Activated naive CD8-positive, alpha-beta T cell treated with anti-CD3 and anti-CD28 coated beads, Interleukin-2, amount 50 U/mL, for 24 hours (primary cell): ENCODE results near the gene CYB5R2.

ENCODE experiments used
- ATAC-seq: fragments of 150-1000 bp; cut with Tn5 transposase; one replicate; pipeline ENCODE4 v1.10.0; 2021
- DNase-seq: peaks from one replicate; pipeline ENCODE4 v3.0.0; 2021
- H3K27ac Mint-ChIP-seq: one replicate; pipeline ENCODE4 v1.8.0; 2021; ENCODE audit warnings: mild to moderate bottlenecking, mixed read lengths
- H3K27me3 Mint-ChIP-seq: one replicate; pipeline ENCODE4 v1.8.0; 2021; ENCODE audit warnings: mixed read lengths
- H3K36me3 Mint-ChIP-seq: one replicate; pipeline ENCODE4 v1.8.0; 2021; ENCODE audit warnings: low read depth, mixed read lengths
- H3K4me1 Mint-ChIP-seq: one replicate; pipeline ENCODE4 v1.8.0; 2021; ENCODE audit warnings: mixed read lengths
- H3K4me3 Mint-ChIP-seq: one replicate; pipeline ENCODE4 v1.8.0; 2021; ENCODE audit warnings: mild to moderate bottlenecking, moderate library complexity, mixed read lengths
- H3K9me3 Mint-ChIP-seq: one replicate; pipeline ENCODE4 v1.8.0; 2021; ENCODE audit warnings: mixed read lengths

Gene CYB5R2

DNA sequence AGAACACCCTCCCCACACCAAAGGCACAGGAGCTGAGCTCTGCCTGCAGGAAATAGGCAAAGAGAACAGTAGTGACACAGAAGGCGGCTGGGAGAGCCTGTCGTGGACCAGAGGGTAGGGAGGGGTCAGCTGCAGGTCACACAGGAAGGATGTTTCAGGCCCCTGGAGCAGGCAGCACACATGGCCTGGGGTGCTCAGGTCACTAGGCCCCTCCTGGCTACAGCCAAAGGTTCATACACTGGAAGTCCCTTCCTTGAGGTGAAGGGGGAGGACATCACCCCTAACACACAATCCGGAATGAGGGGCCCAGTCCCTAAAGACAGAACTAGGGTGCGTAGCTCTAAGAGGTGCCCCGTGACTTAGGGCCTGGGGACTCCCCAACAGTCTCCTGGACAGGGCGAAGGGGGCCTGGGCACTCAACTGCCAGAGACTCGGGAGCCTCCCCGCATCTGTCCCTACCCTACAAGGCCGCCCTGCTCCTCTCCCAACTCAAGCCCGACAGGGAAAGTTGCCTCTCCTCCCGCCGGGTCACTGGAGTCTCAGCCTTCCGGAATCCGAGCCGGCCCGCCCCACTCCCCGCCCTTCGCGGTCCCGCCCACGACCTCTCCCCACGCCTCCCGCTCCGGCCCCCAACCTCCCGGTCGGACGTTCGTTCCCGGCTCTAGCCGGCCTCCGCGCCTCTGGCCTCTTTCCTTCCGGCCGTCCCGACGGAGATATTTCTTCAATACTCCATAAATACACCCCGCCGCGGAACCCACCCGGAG, at the start of gene CYB5R2:
TSS of gene CYB5R2 (minus strand) at position 541 of the 764 bp plus-strand sequence. CDS start 675 bp downstream, outside the sequence.
- no peak within 1 kb of the TSS for H3K27ac Mint-ChIP-seq
- no peaks in the 10 kb centered on the region for H3K36me3 Mint-ChIP-seq

DNA sequence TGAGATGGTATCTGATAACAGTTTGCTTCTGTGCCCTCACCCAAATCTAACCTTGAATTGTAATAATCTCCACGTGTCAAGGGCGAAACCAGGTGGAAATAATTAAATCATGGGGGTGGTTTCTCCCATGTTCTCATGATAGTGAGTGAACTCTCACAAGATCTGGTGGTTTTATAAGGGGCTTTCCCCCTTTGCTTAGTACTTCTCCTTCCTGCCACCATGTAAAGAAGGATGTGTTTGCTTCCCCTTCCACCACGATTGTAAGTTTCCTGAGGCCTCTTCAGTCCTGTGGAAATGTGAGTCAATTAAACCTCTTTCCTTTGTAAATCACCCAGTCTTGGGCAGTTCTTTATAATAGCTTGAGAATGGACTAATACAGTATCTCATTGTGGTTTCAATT, 41.5 kb upstream of the CYB5R2 start:
- ATAC-seq = no peak
- no peak for DNase-seq
- Mint-ChIP-seq H3K4me3 (no peak overlapping the region), H3K27me3 (peaks cover 25% of the 10 kb centered on the region), H3K4me1 (peaks cover 5% of the 10 kb centered on the region), H3K27ac (no peak overlapping the region), H3K9me3 (peaks cover 6% of the 10 kb centered on the region), H3K36me3 (no peaks in the 10 kb centered on the region)

More for the DNA sequence above, at the start of gene CYB5R2:
- Mint-ChIP-seq H3K9me3 (peaks cover 5% of the 10 kb centered on the region), H3K4me3 (peak within 1 kb of the TSS; percentile 64), H3K27me3 (peaks cover 56% of the 10 kb centered on the region), H3K4me1 (peaks cover 31% of the 10 kb centered on the region)
- no peak for ATAC-seq
- DNase-seq = peak; percentile 15

DNA sequence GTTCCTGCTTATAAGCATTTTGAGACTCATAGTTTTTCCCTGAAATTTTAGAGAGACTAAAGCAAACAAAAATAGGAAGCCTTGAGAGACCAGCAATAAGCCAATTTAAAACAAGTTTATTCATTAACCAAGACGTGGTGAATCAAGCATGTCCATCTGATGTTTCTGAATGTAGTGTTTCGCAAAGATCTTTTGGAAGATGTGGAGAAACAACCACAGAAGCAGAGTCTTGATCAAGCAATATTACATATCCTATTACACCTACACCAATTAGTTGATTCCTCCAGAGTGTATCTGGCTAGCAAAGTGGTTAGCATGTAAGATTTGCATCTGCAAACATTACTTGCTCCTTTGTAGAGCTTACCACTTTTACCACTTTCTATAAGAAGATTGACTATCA, 33.1 kb upstream of the CYB5R2 start, which contains the start of gene OVCH2:
TSS of gene OVCH2 (minus strand) at position 101 of the 400 bp plus-strand sequence. CDS start at position 18, 83 bp downstream.
- ATAC-seq (no peak), DNase-seq (no peak)
- no peaks in the 10 kb centered on the region for H3K4me1 Mint-ChIP-seq
- no peak within 1 kb of the TSS for H3K4me3 Mint-ChIP-seq
- H3K36me3 Mint-ChIP-seq = no peaks in the 10 kb centered on the region
- no peaks in the 10 kb centered on the region for H3K9me3 Mint-ChIP-seq
- H3K27ac Mint-ChIP-seq = no peak within 1 kb of the TSS
- peaks cover 36% of the 10 kb centered on the region for H3K27me3 Mint-ChIP-seq

DNA sequence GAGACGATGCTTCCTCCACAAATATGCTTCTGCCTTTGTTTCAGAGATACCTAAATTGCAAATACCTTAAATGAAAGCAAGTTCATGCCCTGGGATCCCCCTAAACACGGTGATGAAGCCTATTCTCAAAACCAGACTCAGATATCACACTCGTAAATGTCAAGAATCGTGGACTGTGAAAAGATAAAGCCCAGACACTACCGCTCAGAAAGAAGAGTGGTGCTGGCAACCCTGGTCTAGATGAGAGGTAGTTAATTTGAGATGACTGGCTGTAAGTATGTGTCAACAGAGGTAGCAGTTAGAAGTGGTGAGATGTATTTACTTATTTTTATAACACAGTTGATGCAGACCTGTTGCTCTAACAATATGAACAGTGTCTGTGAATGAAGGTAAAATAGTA, 30.4 kb upstream of the CYB5R2 start:
- H3K4me3 Mint-ChIP-seq = no peak overlapping the region
- H3K27ac Mint-ChIP-seq = no peak overlapping the region
- no peaks in the 10 kb centered on the region for H3K4me1 Mint-ChIP-seq
- no peaks in the 10 kb centered on the region for H3K36me3 Mint-ChIP-seq
- H3K9me3 Mint-ChIP-seq = no peaks in the 10 kb centered on the region
- ATAC-seq (no peak), DNase-seq (no peak)
- peaks cover 30% of the 10 kb centered on the region for H3K27me3 Mint-ChIP-seq

DNA sequence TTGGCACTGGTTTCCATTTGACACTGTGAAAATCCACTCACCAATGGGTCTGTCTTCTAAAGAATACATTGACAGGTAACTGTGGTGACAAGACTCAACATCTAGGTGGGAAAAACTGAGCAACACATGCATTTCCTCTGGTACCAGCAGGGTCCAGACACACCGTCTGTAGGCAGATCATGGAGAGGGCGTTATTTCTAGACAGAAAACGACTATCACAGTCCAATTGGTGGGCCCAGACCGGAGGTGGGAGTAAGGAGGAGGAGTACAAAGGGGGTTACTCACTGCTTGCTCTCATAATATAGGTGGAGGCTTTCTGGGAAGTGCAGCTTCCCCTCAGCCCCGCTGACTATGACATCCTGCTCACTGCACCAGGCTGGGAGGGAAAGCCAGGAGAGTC, 23.1 kb upstream of the CYB5R2 start:
- no peaks in the 10 kb centered on the region for H3K9me3 Mint-ChIP-seq
- peaks cover 30% of the 10 kb centered on the region for H3K27me3 Mint-ChIP-seq

DNA sequence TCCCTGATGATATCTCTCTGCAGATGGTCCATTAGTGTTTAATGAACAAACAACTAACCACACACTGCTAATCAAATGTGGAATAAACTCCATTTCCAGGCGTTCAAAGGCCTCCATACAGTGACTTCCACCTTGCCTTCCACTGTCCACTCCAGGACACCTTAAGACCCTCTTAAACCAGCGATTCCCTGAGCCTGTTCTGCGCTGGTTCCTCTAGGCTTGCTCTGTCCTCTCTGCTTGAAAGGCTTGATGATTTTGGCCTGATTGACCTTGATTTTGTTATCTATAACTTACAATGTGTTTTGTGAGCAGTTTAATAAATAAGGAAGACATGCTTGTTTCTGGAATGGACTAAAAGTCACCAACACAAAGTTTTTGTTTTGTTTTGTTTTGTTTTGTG, 20.9 kb upstream of the CYB5R2 start:
- DNase-seq (no peak), ATAC-seq (no peak)
- Mint-ChIP-seq H3K4me3 (no peak overlapping the region), H3K27me3 (peaks cover 39% of the 10 kb centered on the region), H3K9me3 (no peaks in the 10 kb centered on the region), H3K36me3 (no peaks in the 10 kb centered on the region), H3K4me1 (peaks cover 50% of the 10 kb centered on the region), H3K27ac (no peak overlapping the region)

More for the DNA sequence above, 23.1 kb upstream of the CYB5R2 start:
- no peak for DNase-seq
- peak; percentile 88 for ATAC-seq
- Mint-ChIP-seq H3K4me3 (no peak overlapping the region), H3K27ac (no peak overlapping the region), H3K36me3 (no peaks in the 10 kb centered on the region), H3K4me1 (peaks cover 31% of the 10 kb centered on the region)

DNA sequence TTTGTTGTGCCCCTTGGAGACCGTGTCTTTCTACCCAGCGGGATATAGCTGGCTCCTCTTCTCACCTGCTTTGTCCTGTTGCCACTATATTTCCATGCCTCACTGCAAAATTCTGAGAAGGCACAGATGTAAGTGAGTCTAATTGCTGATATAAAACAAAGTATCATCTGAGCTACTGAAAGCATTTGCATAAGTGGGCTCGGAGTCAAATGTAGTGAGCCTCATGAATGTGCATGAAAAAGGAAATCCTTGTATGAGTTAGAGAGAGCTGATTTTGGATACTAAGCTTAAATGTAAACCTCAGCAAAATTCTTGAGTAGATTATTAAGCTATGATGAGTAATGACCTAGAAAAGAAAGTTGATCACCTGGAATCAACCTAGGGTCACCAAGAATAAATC, 19.1 kb upstream of the CYB5R2 start:
- no peaks in the 10 kb centered on the region for H3K9me3 Mint-ChIP-seq
- H3K27ac Mint-ChIP-seq = no peak overlapping the region
- H3K27me3 Mint-ChIP-seq = peaks cover 41% of the 10 kb centered on the region
- H3K36me3 Mint-ChIP-seq = no peaks in the 10 kb centered on the region
- DNase-seq = no peak
- no peak for ATAC-seq
- H3K4me3 Mint-ChIP-seq = no peak overlapping the region
- H3K4me1 Mint-ChIP-seq = peaks cover 57% of the 10 kb centered on the region

DNA sequence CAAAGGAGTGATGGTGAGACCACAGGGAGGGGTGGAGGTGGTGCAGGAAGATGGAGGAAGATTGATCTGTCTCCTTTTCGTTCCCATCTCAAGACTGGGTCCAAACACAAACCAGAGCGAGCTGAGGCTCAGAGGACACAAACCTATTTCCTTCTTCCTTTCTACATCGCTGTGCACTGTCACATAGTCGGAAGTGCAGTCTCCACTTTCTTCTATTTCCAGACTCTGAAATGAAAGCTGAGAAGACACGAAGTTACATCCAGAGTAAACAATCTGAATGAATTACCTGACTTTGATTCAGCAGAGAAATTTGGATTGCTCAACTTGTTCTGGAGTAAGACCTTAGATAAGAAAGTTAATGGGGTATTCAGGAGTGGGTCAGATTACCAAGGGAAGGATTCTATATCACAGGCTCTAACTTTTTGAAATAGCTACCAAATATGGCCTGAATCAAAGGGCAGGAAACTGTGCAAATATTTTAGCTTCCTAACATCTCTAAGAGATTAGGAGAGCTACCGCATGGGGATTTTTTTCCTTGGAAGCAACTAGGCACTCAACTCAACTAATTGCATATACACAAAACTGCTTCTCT, 18.6 kb upstream of the CYB5R2 start:
- DNase-seq (no peak), ATAC-seq (no peak)
- peaks cover 41% of the 10 kb centered on the region for H3K27me3 Mint-ChIP-seq
- no peaks in the 10 kb centered on the region for H3K9me3 Mint-ChIP-seq
- peak overlapping the region; percentile 36 for H3K27ac Mint-ChIP-seq
- no peak overlapping the region for H3K4me3 Mint-ChIP-seq
- no peaks in the 10 kb centered on the region for H3K36me3 Mint-ChIP-seq
- peaks cover 57% of the 10 kb centered on the region for H3K4me1 Mint-ChIP-seq

DNA sequence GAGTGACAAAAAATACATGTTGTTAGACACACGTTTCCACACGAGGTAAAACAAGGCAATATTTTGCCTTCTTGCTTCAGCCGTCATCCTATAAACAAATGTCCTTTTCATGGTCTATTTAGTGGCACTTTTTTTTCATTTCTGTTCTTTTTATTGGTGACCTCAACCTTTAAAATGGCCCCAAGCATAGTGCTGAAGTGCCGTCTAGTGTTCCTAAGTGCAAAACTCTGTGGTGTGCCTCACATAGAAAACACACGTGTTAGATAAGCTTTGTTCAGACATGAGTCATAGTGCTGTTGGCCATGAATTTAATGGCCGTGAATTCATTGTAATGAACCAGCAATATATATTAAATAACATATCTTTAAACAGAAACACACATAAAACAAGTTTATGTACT, 17.3 kb upstream of the CYB5R2 start:
- no peaks in the 10 kb centered on the region for H3K9me3 Mint-ChIP-seq
- H3K36me3 Mint-ChIP-seq = no peaks in the 10 kb centered on the region
- ATAC-seq (peak; percentile 52), DNase-seq (no peak)
- peaks cover 45% of the 10 kb centered on the region for H3K27me3 Mint-ChIP-seq
- peaks cover 48% of the 10 kb centered on the region for H3K4me1 Mint-ChIP-seq
- no peak overlapping the region for H3K4me3 Mint-ChIP-seq
- no peak overlapping the region for H3K27ac Mint-ChIP-seq

DNA sequence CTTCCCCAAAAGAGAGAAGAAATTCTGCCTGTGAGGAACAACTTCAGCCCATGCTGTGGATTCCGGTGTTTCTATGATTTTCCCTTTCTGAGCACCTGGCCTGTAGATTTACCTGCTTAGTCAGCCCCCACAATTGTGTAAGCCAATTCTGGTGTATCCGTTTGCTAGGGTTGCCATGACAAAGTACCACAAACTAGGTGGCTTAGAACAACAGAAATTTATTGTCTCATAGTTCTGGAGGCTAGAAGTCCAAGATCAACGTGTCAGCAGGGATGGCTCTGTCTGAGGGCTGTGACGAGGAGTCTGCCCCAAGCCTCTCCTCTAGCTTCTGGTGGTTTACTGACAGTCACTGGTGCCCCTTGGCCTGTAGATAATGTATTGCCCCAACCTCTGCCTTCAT, 15.9 kb upstream of the CYB5R2 start:
- Mint-ChIP-seq H3K36me3 (no peaks in the 10 kb centered on the region), H3K27me3 (peaks cover 47% of the 10 kb centered on the region), H3K27ac (no peak overlapping the region), H3K9me3 (no peaks in the 10 kb centered on the region), H3K4me3 (no peak overlapping the region), H3K4me1 (peaks cover 47% of the 10 kb centered on the region)
- no peak for DNase-seq
- ATAC-seq = no peak

DNA sequence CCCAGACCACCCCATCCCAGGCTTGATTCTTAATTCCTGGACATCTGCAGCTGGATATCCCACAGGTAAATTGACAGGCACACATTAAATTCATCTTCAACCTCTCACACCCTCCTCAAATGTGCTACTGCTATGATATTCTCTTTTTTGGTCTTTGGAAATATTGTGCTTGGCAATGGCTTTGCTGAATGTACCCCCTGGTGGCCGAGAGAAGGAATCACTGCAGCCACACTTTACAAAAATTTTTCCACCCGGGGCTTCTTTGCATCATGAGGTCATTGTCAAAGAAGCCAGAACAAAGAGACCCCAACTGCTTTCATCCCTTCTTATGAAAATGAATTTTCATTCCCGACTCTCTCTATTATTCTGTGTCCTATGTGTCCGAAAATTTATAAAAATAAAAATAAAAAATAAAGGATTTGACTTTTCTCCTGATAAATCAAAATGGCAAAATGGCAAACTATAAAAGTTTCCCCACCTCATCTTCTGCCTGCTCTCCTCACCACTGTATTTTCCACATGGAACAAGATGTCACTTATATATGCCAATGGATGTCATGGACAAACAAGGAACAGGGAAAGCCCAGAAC, 15.0 kb upstream of the CYB5R2 start:
- no peaks in the 10 kb centered on the region for H3K36me3 Mint-ChIP-seq
- peaks cover 38% of the 10 kb centered on the region for H3K27me3 Mint-ChIP-seq
- ATAC-seq (no peak), DNase-seq (no peak)
- no peak overlapping the region for H3K27ac Mint-ChIP-seq
- no peak overlapping the region for H3K4me3 Mint-ChIP-seq
- no peaks in the 10 kb centered on the region for H3K9me3 Mint-ChIP-seq
- H3K4me1 Mint-ChIP-seq = peaks cover 39% of the 10 kb centered on the region

DNA sequence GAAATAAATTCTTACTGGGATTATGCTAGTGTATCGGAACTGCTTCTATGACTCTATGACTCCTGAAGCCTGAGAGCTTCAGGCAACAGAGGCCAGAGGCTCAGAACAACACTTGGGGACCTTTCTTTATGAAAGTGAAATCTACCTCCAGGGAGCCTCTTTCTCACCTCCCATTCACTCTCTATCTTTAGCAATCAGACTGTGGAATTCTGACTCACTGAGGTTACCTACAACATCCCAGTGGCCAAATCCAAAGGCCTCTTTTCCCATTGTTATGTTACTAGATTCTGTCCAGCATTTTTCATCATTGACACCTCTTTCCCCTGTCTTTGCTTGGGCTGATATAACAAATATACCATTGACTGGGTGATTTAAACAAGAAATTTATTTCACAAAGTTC, 14.1 kb upstream of the CYB5R2 start:
- no peaks in the 10 kb centered on the region for H3K9me3 Mint-ChIP-seq

DNA sequence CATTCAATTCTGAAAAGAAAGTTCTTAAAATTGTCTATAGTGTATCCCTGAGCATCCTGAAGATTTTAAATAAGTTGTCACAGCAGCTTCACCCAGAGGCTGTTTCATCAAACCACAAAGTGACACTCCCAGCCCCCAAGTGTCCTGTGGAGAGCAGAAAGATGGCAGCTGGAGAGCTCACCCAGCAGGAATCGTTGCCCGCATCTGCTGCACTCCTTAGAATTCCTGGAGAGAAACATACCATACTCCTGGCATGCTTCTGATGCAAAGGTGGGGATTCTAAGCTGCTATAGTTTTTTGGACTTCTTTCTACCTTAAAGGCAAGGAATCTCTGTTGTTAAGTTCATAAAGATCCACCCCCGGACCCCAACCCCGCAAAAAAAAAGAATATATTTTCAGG, 13.5 kb upstream of the CYB5R2 start:
- Mint-ChIP-seq H3K4me1 (peaks cover 30% of the 10 kb centered on the region), H3K36me3 (no peaks in the 10 kb centered on the region), H3K4me3 (no peak overlapping the region), H3K27me3 (peaks cover 26% of the 10 kb centered on the region), H3K27ac (no peak overlapping the region), H3K9me3 (no peaks in the 10 kb centered on the region)
- DNase-seq (no peak), ATAC-seq (no peak)

More for the DNA sequence above, 14.1 kb upstream of the CYB5R2 start:
- ATAC-seq (no peak), DNase-seq (no peak)
- Mint-ChIP-seq H3K36me3 (no peaks in the 10 kb centered on the region), H3K27me3 (peaks cover 31% of the 10 kb centered on the region), H3K4me3 (no peak overlapping the region), H3K4me1 (peaks cover 35% of the 10 kb centered on the region), H3K27ac (no peak overlapping the region)

DNA sequence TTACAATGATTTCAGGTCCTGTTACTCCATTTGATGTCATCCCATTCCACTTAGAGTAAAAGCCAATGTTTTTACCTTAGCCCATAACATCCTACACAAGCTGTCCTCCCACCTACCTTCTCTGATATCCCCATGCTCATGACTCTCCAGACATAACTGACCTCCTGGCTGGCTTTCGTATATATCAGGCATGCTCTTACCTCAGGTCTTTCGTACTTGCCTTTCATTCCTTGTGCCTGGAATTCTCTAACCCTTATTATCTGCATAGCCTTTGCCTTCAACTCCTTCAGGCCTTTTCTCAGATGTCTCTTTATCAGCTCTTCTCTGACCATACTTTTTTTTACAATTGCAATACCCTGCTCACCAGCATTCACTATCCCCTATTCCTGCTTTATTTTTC, 10.3 kb upstream of the CYB5R2 start:
- ATAC-seq = no peak

DNA sequence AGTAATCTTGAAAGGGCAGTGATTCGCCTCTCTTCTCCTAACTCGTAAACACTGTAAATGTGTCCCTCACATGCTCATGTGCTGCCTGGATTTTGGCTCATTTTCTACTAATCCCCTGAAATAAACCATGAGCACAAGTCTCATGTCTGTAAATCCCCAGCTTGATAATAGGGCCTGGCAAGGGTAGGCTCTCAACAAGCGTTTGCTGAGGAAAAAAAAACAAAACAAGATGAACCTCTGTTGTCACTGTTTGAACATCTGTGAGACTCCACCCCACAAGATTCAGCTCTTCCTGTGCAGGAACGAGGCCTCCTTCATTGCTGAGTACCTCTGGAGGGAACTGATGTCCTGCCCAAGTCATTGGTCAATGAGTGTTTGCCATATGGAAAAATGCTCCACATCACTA, 4.5 kb upstream of the CYB5R2 start:
- Mint-ChIP-seq H3K4me1 (peaks cover 13% of the 10 kb centered on the region), H3K27ac (no peak overlapping the region), H3K9me3 (peaks cover 5% of the 10 kb centered on the region), H3K36me3 (no peaks in the 10 kb centered on the region), H3K4me3 (no peak overlapping the region), H3K27me3 (peaks cover 61% of the 10 kb centered on the region)
- ATAC-seq (no peak), DNase-seq (no peak)

More for the DNA sequence above, 10.3 kb upstream of the CYB5R2 start:
- Mint-ChIP-seq H3K27me3 (peaks cover 23% of the 10 kb centered on the region), H3K9me3 (no peaks in the 10 kb centered on the region), H3K4me1 (peaks cover 6% of the 10 kb centered on the region), H3K4me3 (no peak overlapping the region), H3K27ac (no peak overlapping the region), H3K36me3 (no peaks in the 10 kb centered on the region)
- DNase-seq = no peak
